HCT116 (cell line): ENCODE measurements around the gene AXDND1. TPM values are rescaled to one million over a fixed set of nuclear protein-coding genes. Genes with fewer than 3 reads are reported as not detected.

Source experiments
- ATAC-seq: fragments of 200-7000 bp; cut with Tn5 transposase; 2 replicates; pipeline ENCODE4 v1.9.1; 2020; ENCODE audit warnings: mild to moderate bottlenecking, moderate library complexity
- BruUV-seq: library from RNA; stranded (reverse); fragments of 400-500 nt; replicated peaks from 2 replicates; lab custom pipeline; 2021; lab: Mats Ljungman, UMichigan
- CTCF ChIA-PET: fragments of 300-600 bp; sonication (Branson Sonifier 250); formaldehyde crosslinking; loops from one replicate; lab custom pipeline; 2021; ENCODE audit warnings: antibody characterized with exemption; lab: Charles Lee
- POLR2A ChIA-PET: fragments of 300-600, 350-600 bp; sonication (Branson Sonifier 250); formaldehyde crosslinking; loops from one replicate; lab custom pipeline; 2021; ENCODE audit warnings: antibody characterized with exemption; lab: Charles Lee
- RAD21 ChIA-PET, 2 experiments: fragments of 300-600 bp; sonication (Branson Sonifier 250); formaldehyde crosslinking; loops; one replicate each; lab custom pipeline; 2023; ENCODE audit warnings: low total read pairs in 2 of 2; ENCODE audit not compliant: uncharacterized antibody in 2 of 2, unreplicated experiment in 2 of 2, low non-redundant PET in 1 of 2; lab: Charles Lee
- DNase-seq: peaks from one replicate; pipeline ENCODE4 v3.0.0-alpha.2; 2010; ENCODE audit warnings: low read depth, low spot score
- H2AFZ ChIP-seq: fragments of 200-600 bp; shearing (Covaris generic), sonication (generic); 2 replicates; pipeline ENCODE4 v1.6.1; 2017; ENCODE audit warnings: low read depth, mixed run types, mixed read lengths, antibody characterized with exemption, low read length; ENCODE audit not compliant: poor library complexity, severe bottlenecking
- H3K27ac ChIP-seq: 2 replicates; pipeline ENCODE4 v1.5.1; 2012; ENCODE audit warnings: low read depth, low read length
- H3K27me3 ChIP-seq: fragments of 200-600 bp; sonication (generic); 2 replicates; pipeline ENCODE4 v1.6.1; 2016; ENCODE audit warnings: mixed run types, low read length, mixed read lengths; ENCODE audit not compliant: insufficient read depth
- H3K36me3 ChIP-seq, 2 experiments: fragments of 200-500 bp in 1 of 2; fragments of 200-600 bp in 1 of 2; sonication (Bioruptor generic) in 1 of 2; sonication (generic) in 1 of 2; 2 replicates each; pipeline versions ENCODE4 v1.5.1 to v1.6.1; 2014 to 2016; ENCODE audit warnings: low read length in 2 of 2, inconsistent platforms in 1 of 2, mixed read lengths in 1 of 2, mixed run types in 1 of 2; ENCODE audit not compliant: insufficient read depth in 2 of 2, control insufficient read depth in 1 of 2
- H3K4me1 ChIP-seq, 2 experiments: fragments of 200-600 bp in 1 of 2; sonication (generic) in 1 of 2; 2 replicates each; pipeline versions ENCODE4 v1.5.1 to v1.6.1; 2012 to 2017; ENCODE audit warnings: low read length in 2 of 2, inconsistent platforms in 1 of 2, mild to moderate bottlenecking in 1 of 2, mixed read lengths in 1 of 2, mixed run types in 1 of 2, moderate library complexity in 1 of 2; ENCODE audit not compliant: insufficient read depth in 2 of 2, control insufficient read depth in 1 of 2
- H3K4me2 ChIP-seq: fragments of 200-600 bp; sonication (generic); 2 replicates; pipeline ENCODE4 v1.6.1; 2017; ENCODE audit warnings: mixed run types, low read length, mixed read lengths
- H3K4me3 ChIP-seq, 2 experiments: fragments of 200-600 bp in 1 of 2; sonication (generic) in 1 of 2; replicated peaks in 1 of 2; 2 replicates each; pipeline ENCODE4 v1.5.1; 2011 to 2016; ENCODE audit warnings: low read length in 2 of 2, control low read depth in 1 of 2, low read depth in 1 of 2, mild to moderate bottlenecking in 1 of 2, mixed read lengths in 1 of 2, mixed run types in 1 of 2
- H3K79me2 ChIP-seq: fragments of 200-600 bp; sonication (generic); 2 replicates; pipeline ENCODE4 v1.6.1; 2017; ENCODE audit warnings: mild to moderate bottlenecking, mixed run types, low read length, moderate library complexity, mixed read lengths; ENCODE audit not compliant: insufficient read depth
- H3K9ac ChIP-seq: fragments of 200-600 bp; sonication (generic); 2 replicates; pipeline ENCODE4 v1.6.1; 2016; ENCODE audit warnings: low read length, mixed read lengths
- H3K9me2 ChIP-seq: fragments of 200-600 bp; sonication (generic), shearing (Covaris generic); 2 replicates; pipeline ENCODE4 v1.6.1; 2017; ENCODE audit warnings: mixed run types, mild to moderate bottlenecking, moderate library complexity; ENCODE audit not compliant: insufficient read depth
- H3K9me3 ChIP-seq, 2 experiments: fragments of 200-500 bp in 1 of 2; fragments of 200-600 bp in 1 of 2; sonication (Bioruptor generic) in 1 of 2; sonication (generic) in 1 of 2; 2 replicates each; pipeline ENCODE4 v1.6.1; 2014 to 2017; ENCODE audit warnings: low read length in 2 of 2, mixed read lengths in 2 of 2, inconsistent platforms in 1 of 2, low read depth in 1 of 2, mild to moderate bottlenecking in 1 of 2, mixed run types in 1 of 2, moderate library complexity in 1 of 2; ENCODE audit not compliant: control insufficient read depth in 1 of 2, insufficient read depth in 1 of 2
- H4K20me1 ChIP-seq: fragments of 200-600 bp; sonication (generic), shearing (Covaris generic); 2 replicates; pipeline ENCODE4 v1.6.1; 2017; ENCODE audit warnings: mixed run types, mild to moderate bottlenecking, moderate library complexity; ENCODE audit not compliant: insufficient read depth
- EZH2 ChIP-seq: fragments of 200-600 bp; sonication (generic); IDR thresholded peaks from 2 replicates; pipeline ENCODE4 v1.6.1; 2017; ENCODE audit warnings: antibody characterized with exemption, mixed run types
- FOSL1 ChIP-seq: IDR thresholded peaks from 2 replicates; pipeline ENCODE4 v1.6.1; 2012; ENCODE audit warnings: low read depth
- ZBTB33 ChIP-seq: IDR thresholded peaks from 2 replicates; pipeline ENCODE4 v1.6.1; 2011; ENCODE audit warnings: mild to moderate bottlenecking, low read length, moderate library complexity; ENCODE audit not compliant: insufficient replicate concordance; ENCODE audit errors: extremely low read depth
- ZFX ChIP-seq: fragments of 450-650 bp; IDR thresholded peaks from 2 replicates; pipeline ENCODE4 v1.6.1; 2017
- intact Hi-C: fragments of 100-400 bp; cut with micrococcal nuclease; formaldehyde crosslinking; loops from 2 replicates; pipeline ENCODE4 v1.10.0; 2022
- total RNA-seq: library from RNA; stranded (reverse); gene quantifications from one replicate; pipeline ENCODE4 v1.2.1, GENCODE V29; 2021; ENCODE audit not compliant: unreplicated experiment
- TF ChIP-seq, protein P1 (sequence below): IDR thresholded peaks from 2 replicates; pipeline ENCODE4 v1.6.1; 2012
- TF ChIP-seq, protein P2 (sequence below), 3 experiments: fragments of 200-600 bp in 1 of 3; sonication (generic) in 1 of 3; IDR thresholded peaks in 2 of 3; conservative IDR thresholded peaks in 1 of 3; 2 replicates each; pipeline ENCODE4 v1.5.1; 2012 to 2017; ENCODE audit warnings: low read depth in 2 of 3, low read length in 2 of 3, antibody characterized with exemption in 1 of 3, borderline replicate concordance in 1 of 3, control low read depth in 1 of 3, mild to moderate bottlenecking in 1 of 3, mixed read lengths in 1 of 3, mixed run types in 1 of 3, moderate library complexity in 1 of 3; ENCODE audit not compliant: insufficient read depth in 1 of 3

The AXDND1 gene
- total RNA-seq, 1 experiment from 2014 or later, result 2.3 TPM

DNA sequence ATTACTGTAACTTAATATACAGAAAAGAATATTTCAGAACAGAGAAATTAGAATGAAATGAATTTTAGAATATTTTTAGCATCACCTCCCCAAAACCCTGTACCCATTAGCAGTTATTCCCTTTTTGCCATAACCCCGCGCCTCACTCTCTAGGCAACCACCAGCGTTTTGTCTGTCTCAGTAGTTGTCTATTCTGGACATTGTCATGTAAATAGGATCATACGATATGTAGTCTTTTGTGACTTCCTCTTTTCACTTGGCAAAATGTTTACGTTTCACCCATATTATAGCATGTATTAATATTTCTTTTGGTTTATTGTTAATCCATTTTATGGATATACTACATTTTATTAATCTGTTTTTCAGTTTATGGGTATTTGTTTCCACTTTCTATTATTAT is 47.3 kb upstream of the AXDND1 start:
- Histone ChIP-seq H3K4me1 (no peaks in the 10 kb centered on the region), H3K27me3 (no peaks in the 10 kb centered on the region), H3K36me3 (no peaks in the 10 kb centered on the region), H3K9me3 (no peaks in the 10 kb centered on the region), H3K79me2 (peaks cover 22% of the 10 kb centered on the region), H3K27ac (no peak overlapping the region), H2AFZ (no peak overlapping the region), H4K20me1 (no peaks in the 10 kb centered on the region), H3K4me2 (no peak overlapping the region), H3K9me2 (no peaks in the 10 kb centered on the region), H3K9ac (no peak overlapping the region), H3K4me3 (no peak overlapping the region)
- no TSS peak for BruUV-seq
- DNase-seq, result no peak
- TF ChIP-seq, protein P1, sequence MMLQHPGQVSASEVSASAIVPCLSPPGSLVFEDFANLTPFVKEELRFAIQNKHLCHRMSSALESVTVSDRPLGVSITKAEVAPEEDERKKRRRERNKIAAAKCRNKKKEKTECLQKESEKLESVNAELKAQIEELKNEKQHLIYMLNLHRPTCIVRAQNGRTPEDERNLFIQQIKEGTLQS, result no peak
- TF ChIP-seq, protein P2, sequence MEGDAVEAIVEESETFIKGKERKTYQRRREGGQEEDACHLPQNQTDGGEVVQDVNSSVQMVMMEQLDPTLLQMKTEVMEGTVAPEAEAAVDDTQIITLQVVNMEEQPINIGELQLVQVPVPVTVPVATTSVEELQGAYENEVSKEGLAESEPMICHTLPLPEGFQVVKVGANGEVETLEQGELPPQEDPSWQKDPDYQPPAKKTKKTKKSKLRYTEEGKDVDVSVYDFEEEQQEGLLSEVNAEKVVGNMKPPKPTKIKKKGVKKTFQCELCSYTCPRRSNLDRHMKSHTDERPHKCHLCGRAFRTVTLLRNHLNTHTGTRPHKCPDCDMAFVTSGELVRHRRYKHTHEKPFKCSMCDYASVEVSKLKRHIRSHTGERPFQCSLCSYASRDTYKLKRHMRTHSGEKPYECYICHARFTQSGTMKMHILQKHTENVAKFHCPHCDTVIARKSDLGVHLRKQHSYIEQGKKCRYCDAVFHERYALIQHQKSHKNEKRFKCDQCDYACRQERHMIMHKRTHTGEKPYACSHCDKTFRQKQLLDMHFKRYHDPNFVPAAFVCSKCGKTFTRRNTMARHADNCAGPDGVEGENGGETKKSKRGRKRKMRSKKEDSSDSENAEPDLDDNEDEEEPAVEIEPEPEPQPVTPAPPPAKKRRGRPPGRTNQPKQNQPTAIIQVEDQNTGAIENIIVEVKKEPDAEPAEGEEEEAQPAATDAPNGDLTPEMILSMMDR (IDR thresholded peaks at IDR 0.05 in 2 of 3, conservative IDR thresholded peaks at IDR 0.05 in 1 of 3; ENCODE audit: borderline replicate concordance in 1 of 3, insufficient read depth in 1 of 3, low read depth in 2 of 3, low read length in 2 of 3), result no peak
- TF ChIP-seq ZBTB33 (no peak), ZFX (no peak), FOSL1 (no peak), EZH2 (no peak)
- CTCF ChIA-PET, result no interaction called here
- RAD21 ChIA-PET, result no interaction called here
- POLR2A ChIA-PET, result no interaction called here
- no peak for ATAC-seq
- intact Hi-C loops, result no loop called here
